SK-N-SH (cell line): ENCODE data around the gene CYSLTR2. TPM values are rescaled to one million over a fixed set of nuclear protein-coding genes. Genes with fewer than 3 reads are reported as not detected.

Experiments
- CTCF ChIA-PET: fragments of 300-600, 350-600 bp; formaldehyde crosslinking; extraction: SDS; loops from one replicate; lab custom pipeline; 2021; lab: Yijun Ruan, JAX
- POLR2A ChIA-PET: fragments of 350-600 bp; sonication (Branson Sonifier 250); formaldehyde crosslinking; extraction: SDS; loops from one replicate; lab custom pipeline; 2020; ENCODE audit warnings: antibody characterized with exemption, inconsistent platforms; lab: Yijun Ruan, JAX
- DNase-seq: peaks from one replicate; pipeline ENCODE4 v3.0.0; 2012
- H2AFZ ChIP-seq: fragments of 200-600 bp; sonication (generic); 2 replicates; pipeline ENCODE4 v1.8.1; 2016; ENCODE audit warnings: antibody characterized with exemption, mild to moderate bottlenecking, low read depth
- H3F3A ChIP-seq: fragments of 200-600 bp; sonication (generic); replicated peaks from 2 replicates; pipeline ENCODE3; 2016; ENCODE audit warnings: antibody characterized with exemption, mild to moderate bottlenecking; ENCODE audit not compliant: insufficient read depth
- H3K27ac ChIP-seq, 2 experiments: fragments of 200-500 bp in 1 of 2; fragments of 200-600 bp in 1 of 2; sonication (Bioruptor generic) in 1 of 2; sonication (generic), shearing (Covaris generic) in 1 of 2; 2 replicates each; pipeline versions ENCODE4 v1.5.1 to v1.6.1; 2014 to 2016; ENCODE audit warnings: low read depth in 2 of 2, inconsistent platforms in 1 of 2, low read length in 1 of 2, mild to moderate bottlenecking in 1 of 2, mixed read lengths in 1 of 2
- H3K27me3 ChIP-seq: fragments of 200-600 bp; sonication (generic), shearing (Covaris generic); 2 replicates; pipeline ENCODE4 v1.6.1; 2016; ENCODE audit warnings: mixed run types; ENCODE audit not compliant: insufficient read depth
- H3K36me3 ChIP-seq, 2 experiments: fragments of 200-500 bp in 1 of 2; fragments of 200-600 bp in 1 of 2; sonication (Bioruptor generic) in 1 of 2; sonication (generic) in 1 of 2; replicated peaks in 1 of 2; 2 replicates each; pipeline versions ENCODE3 to v1.5.1; 2014 to 2016; ENCODE audit warnings: low read length in 1 of 2, mild to moderate bottlenecking in 1 of 2; ENCODE audit not compliant: insufficient read depth in 2 of 2, control insufficient read depth in 1 of 2
- H3K4me1 ChIP-seq, 2 experiments: fragments of 200-500 bp in 1 of 2; fragments of 200-600 bp in 1 of 2; sonication (Bioruptor generic) in 1 of 2; sonication (generic), shearing (Covaris generic) in 1 of 2; 2 replicates each; pipeline versions ENCODE4 v1.5.1 to v1.6.1; 2014 to 2016; ENCODE audit warnings: low read depth in 1 of 2, low read length in 1 of 2, mixed run types in 1 of 2; ENCODE audit not compliant: insufficient read depth in 2 of 2, control insufficient read depth in 1 of 2
- H3K4me2 ChIP-seq: fragments of 200-600 bp; sonication (generic), shearing (Covaris generic); 2 replicates; pipeline ENCODE4 v1.6.1; 2017; ENCODE audit warnings: mixed run types
- H3K4me3 ChIP-seq, 2 experiments: fragments of 200-500 bp in 1 of 2; fragments of 200-600 bp in 1 of 2; sonication (Bioruptor generic) in 1 of 2; sonication (generic), shearing (Covaris generic) in 1 of 2; 2 replicates each; pipeline versions ENCODE4 v1.5.1 to v1.8.1; 2014 to 2016; ENCODE audit warnings: low read depth in 2 of 2, inconsistent platforms in 1 of 2, low read length in 1 of 2, mild to moderate bottlenecking in 1 of 2, mixed read lengths in 1 of 2, moderate library complexity in 1 of 2
- H3K79me2 ChIP-seq: fragments of 200-600 bp; sonication (generic); 2 replicates; pipeline ENCODE4 v1.8.1; 2017; ENCODE audit warnings: mild to moderate bottlenecking; ENCODE audit not compliant: insufficient read depth
- H3K9ac ChIP-seq: fragments of 200-600 bp; sonication (generic); 2 replicates; pipeline ENCODE4 v1.6.1; 2017; ENCODE audit warnings: mixed run types
- H3K9me2 ChIP-seq: fragments of 200-600 bp; sonication (generic); 2 replicates; pipeline ENCODE4 v1.6.1; 2017; ENCODE audit warnings: mixed run types
- H3K9me3 ChIP-seq: fragments of 200-600 bp; sonication (generic); 2 replicates; pipeline ENCODE4 v1.6.1; 2017; ENCODE audit warnings: mixed run types, mild to moderate bottlenecking, moderate library complexity
- H4K20me1 ChIP-seq: fragments of 200-600 bp; sonication (generic); 2 replicates; pipeline ENCODE4 v1.6.1; 2017; ENCODE audit warnings: mild to moderate bottlenecking, mixed run types; ENCODE audit not compliant: insufficient read depth
- CHD2 ChIP-seq: fragments of 150-350 bp; IDR thresholded peaks from 2 replicates; pipeline ENCODE4 v1.6.1; 2018; ENCODE audit warnings: low read length; ENCODE audit not compliant: partially characterized antibody
- EP300 ChIP-seq, 2 experiments: IDR thresholded peaks; 2 replicates each; pipeline versions ENCODE4 v1.4.0 to v1.6.1; 2012; ENCODE audit warnings: borderline replicate concordance in 1 of 2, low read depth in 1 of 2, low read length in 1 of 2
- FOSL2 ChIP-seq: IDR thresholded peaks from 2 replicates; pipeline ENCODE4 v1.4.0; 2012; ENCODE audit warnings: low read depth, mild to moderate bottlenecking, moderate library complexity, borderline replicate concordance
- FOXJ3 ChIP-seq: sonication (generic); formaldehyde crosslinking; IDR thresholded peaks from 2 replicates; pipeline ENCODE4 v1.5.1; 2020; ENCODE audit warnings: mild to moderate bottlenecking, missing genetic modification reagents
- FOXM1 ChIP-seq: IDR thresholded peaks from 2 replicates; pipeline ENCODE4 v1.4.0; 2012; ENCODE audit warnings: low read depth, mild to moderate bottlenecking
- MEF2A ChIP-seq: IDR thresholded peaks from 2 replicates; pipeline ENCODE4 v1.4.0; 2012; ENCODE audit warnings: low read depth, borderline replicate concordance
- MXI1 ChIP-seq: IDR thresholded peaks from 2 replicates; pipeline ENCODE4 v1.6.1; 2012; ENCODE audit warnings: mild to moderate bottlenecking, low read depth, low read length, improper control_type of control experiment
- NFIC ChIP-seq: IDR thresholded peaks from 2 replicates; pipeline ENCODE4 v1.4.0; 2012; ENCODE audit warnings: borderline replicate concordance
- NRF1 ChIP-seq: IDR thresholded peaks from 2 replicates; pipeline ENCODE4 v1.6.1; 2012; ENCODE audit warnings: low read depth, mild to moderate bottlenecking, low read length
- RCOR1 ChIP-seq: fragments of 150-350 bp; IDR thresholded peaks from 2 replicates; pipeline ENCODE4 v1.6.1; 2017; ENCODE audit warnings: antibody characterized with exemption, low read length
- RFX5 ChIP-seq: IDR thresholded peaks from 2 replicates; pipeline ENCODE4 v1.6.1; 2012; ENCODE audit warnings: mild to moderate bottlenecking, improper control_type of control experiment, low read length
- RXRA ChIP-seq: IDR thresholded peaks from 2 replicates; pipeline ENCODE4 v1.4.0; 2012; ENCODE audit warnings: low read depth, mild to moderate bottlenecking, borderline replicate concordance
- SIN3A ChIP-seq: IDR thresholded peaks from 2 replicates; pipeline ENCODE4 v1.6.1; 2012; ENCODE audit warnings: low read depth, mild to moderate bottlenecking, low read length, moderate library complexity, borderline replicate concordance
- TAF1 ChIP-seq: IDR thresholded peaks from 2 replicates; pipeline ENCODE4 v1.6.1; 2012; ENCODE audit warnings: low read depth, mild to moderate bottlenecking, low read length, moderate library complexity, borderline replicate concordance
- TCF12 ChIP-seq: IDR thresholded peaks from 2 replicates; pipeline ENCODE4 v1.4.0; 2012
- USF2 ChIP-seq: fragments of 150-350 bp; IDR thresholded peaks from 2 replicates; pipeline ENCODE4 v1.6.1; 2017; ENCODE audit warnings: antibody characterized with exemption, low read length, low read depth, borderline replicate concordance
- YY1 ChIP-seq: IDR thresholded peaks from 2 replicates; pipeline ENCODE4 v1.4.0; 2012; ENCODE audit warnings: low read depth, mild to moderate bottlenecking
- WGBS: methylation state at CpG from one replicate; pipeline ENCODE4 v1.1.6; 2017; ENCODE audit warnings: low lambda C conversion rate; 5-methylcytosine and 5-hydroxymethylcytosine counted together
- polyA plus RNA-seq, 3 experiments: library from polyadenylated mRNA; depleted of rRNA; stranded (reverse); fragments of >200 nt; gene quantifications; 2 replicates each; pipeline ENCODE4 v1.2.3, GENCODE V29; 2012
- TF ChIP-seq, protein P1 (sequence below): IDR thresholded peaks from 2 replicates; pipeline ENCODE4 v1.4.0; 2012; ENCODE audit warnings: low read depth

Gene CYSLTR2
- polyA plus RNA-seq, 1 of the 3 experiments (the other 2 are of a cell fraction): 0.12 TPM

GRCh38 chr13:48630773-48631172 is 23.0 kb upstream of the CYSLTR2 start:
- TF ChIP-seq EP300 (IDR thresholded peaks at IDR 0.05; ENCODE audit: borderline replicate concordance in 1 of 2, low read depth in 1 of 2, low read length in 1 of 2) (no peak), FOSL2 (no peak), RXRA (no peak), RCOR1 (no peak), TAF1 (no peak), CHD2 (no peak)
- H3K36me3 ChIP-seq: no peaks in the 10 kb centered on the region
- WGBS: 53% methylated on average over 4 of the region's 4 CpGs
- DNase-seq: no peak
- no peaks in the 10 kb centered on the region for H3K79me2 ChIP-seq
- no peaks in the 10 kb centered on the region for H4K20me1 ChIP-seq
- no peak overlapping the region for H2AFZ ChIP-seq
- no peak overlapping the region for H3K27ac ChIP-seq
- ChIA-PET POLR2A (no interaction called here), CTCF (interaction anchor here (1.8 kb wide), 1 partner anchor 138 kb away, joined by 5 read pairs; no protein-coding TSS in a partner anchor)
- no peaks in the 10 kb centered on the region for H3K4me1 ChIP-seq
- no peaks in the 10 kb centered on the region for H3K9me2 ChIP-seq
- H3K9me3 ChIP-seq: 0 out of 2 replicates have a peak, but pooled peaks cover 6% of the 10 kb centered on the region
- no peaks in the 10 kb centered on the region for H3K27me3 ChIP-seq
- no peaks in the 10 kb centered on the region for H3F3A ChIP-seq
- no peak overlapping the region for H3K9ac ChIP-seq
- H3K4me3 ChIP-seq: no peak overlapping the region
- no peak overlapping the region for H3K4me2 ChIP-seq

GRCh38 chr13:48631441-48631840 is 22.3 kb upstream of the CYSLTR2 start:
- Histone ChIP-seq H3K9me2 (no peaks in the 10 kb centered on the region), H2AFZ (no peak overlapping the region), H3K4me3 (no peak overlapping the region), H3F3A (no peaks in the 10 kb centered on the region), H3K4me1 (no peaks in the 10 kb centered on the region), H3K79me2 (no peaks in the 10 kb centered on the region), H3K27me3 (no peaks in the 10 kb centered on the region), H3K4me2 (no peak overlapping the region), H3K36me3 (no peaks in the 10 kb centered on the region), H3K27ac (no peak overlapping the region), H3K9ac (no peak overlapping the region), H3K9me3 (0 out of 2 replicates have a peak, but pooled peaks cover 6% of the 10 kb centered on the region), H4K20me1 (no peaks in the 10 kb centered on the region)
- ChIA-PET CTCF (interaction anchor here (1.8 kb wide), 1 partner anchor 138 kb away, joined by 5 read pairs; no protein-coding TSS in a partner anchor), POLR2A (no interaction called here)
- WGBS: 53% methylated on average over 1 of the region's 1 CpG
- no peak for DNase-seq
- no peak for TF ChIP-seq RFX5

- H3K4me1 ChIP-seq: no peaks in the 10 kb centered on the region
- no peak overlapping the region for H3K27ac ChIP-seq
- H4K20me1 ChIP-seq: no peaks in the 10 kb centered on the region
- H3K36me3 ChIP-seq: no peaks in the 10 kb centered on the region
- H3K27me3 ChIP-seq: no peaks in the 10 kb centered on the region
- H3F3A ChIP-seq: no peaks in the 10 kb centered on the region
- H3K4me3 ChIP-seq: no peak overlapping the region
- no peaks in the 10 kb centered on the region for H3K9me2 ChIP-seq
- CTCF ChIA-PET: interaction anchor here (1.2 kb wide), 1 partner anchor 135 kb away, joined by 3 read pairs; no protein-coding TSS in a partner anchor
- 0 out of 2 replicates have a peak, but pooled peaks cover 6% of the 10 kb centered on the region for H3K9me3 ChIP-seq
- no peak overlapping the region for H2AFZ ChIP-seq
- no peak for TF ChIP-seq MXI1
- no peak for TF ChIP-seq FOXM1
- TF ChIP-seq MEF2A: no peak
- TF ChIP-seq NRF1: no peak
- TF ChIP-seq, protein P1, sequence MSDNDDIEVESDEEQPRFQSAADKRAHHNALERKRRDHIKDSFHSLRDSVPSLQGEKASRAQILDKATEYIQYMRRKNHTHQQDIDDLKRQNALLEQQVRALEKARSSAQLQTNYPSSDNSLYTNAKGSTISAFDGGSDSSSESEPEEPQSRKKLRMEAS: no peak
- no peak for TF ChIP-seq RFX5
- no peak for TF ChIP-seq TAF1
- TF ChIP-seq FOXJ3 (CRISPR knock-in tag): no peak
- TF ChIP-seq SIN3A: no peak
- TF ChIP-seq USF2: no peak
- TF ChIP-seq TCF12: no peak
- TF ChIP-seq NFIC: no peak
- TF ChIP-seq FOSL2: no peak
- TF ChIP-seq YY1: no peak
- 23% methylated on average over 3 of the region's 3 CpGs for WGBS
- POLR2A ChIA-PET: no interaction called here
- no peaks in the 10 kb centered on the region for H3K79me2 ChIP-seq
- DNase-seq: no peak
- H3K9ac ChIP-seq: no peak overlapping the region
- H3K4me2 ChIP-seq: no peak overlapping the region
These were observed 20.0 kb upstream of the CYSLTR2 start for GRCh38 chr13:48633700-48634099.
